Skin of body (tissue), 2 donors: ENCODE measurements around the gene AQP1. TPM values are rescaled to one million over a fixed set of nuclear protein-coding genes. Genes with fewer than 3 reads are reported as not detected.
A peak's percentile ranks its signal among the peaks of the same experiment; 100 is the strongest.

Experiments used
- DNase-seq: peaks from one replicate; lab custom pipeline; 2025; lab: John Stamatoyannopoulos, UW
- total RNA-seq: library from RNA; depleted of rRNA; stranded (reverse); fragments of >200 nt; gene quantifications from one replicate; pipeline ENCODE4 v1.2.3, GENCODE V29; 2014

The AQP1 gene
- total RNA-seq, 1 donor from 2014 or later: 56.5 TPM

DNA sequence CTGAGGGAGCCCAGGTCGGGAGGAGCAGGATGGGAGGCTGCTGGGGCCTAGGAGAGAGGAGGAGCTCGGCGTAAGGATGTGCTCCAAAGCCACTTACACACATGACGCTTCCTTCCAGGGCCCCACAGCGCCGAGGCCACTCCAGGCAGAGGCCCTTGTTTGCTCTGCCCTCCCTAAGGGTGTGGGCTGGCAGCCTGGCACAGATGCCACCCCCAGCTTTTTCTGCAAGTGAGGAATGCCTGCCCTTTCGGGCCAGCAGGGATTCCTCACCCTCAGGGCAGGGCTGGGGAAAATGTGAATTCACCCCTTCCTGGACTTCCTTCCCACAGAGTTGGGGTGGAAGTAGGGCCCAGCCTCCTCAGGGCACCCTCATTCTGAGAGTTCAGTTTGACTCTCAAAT, 5.6 kb upstream of the AQP1 start:
- no peak for DNase-seq

DNA sequence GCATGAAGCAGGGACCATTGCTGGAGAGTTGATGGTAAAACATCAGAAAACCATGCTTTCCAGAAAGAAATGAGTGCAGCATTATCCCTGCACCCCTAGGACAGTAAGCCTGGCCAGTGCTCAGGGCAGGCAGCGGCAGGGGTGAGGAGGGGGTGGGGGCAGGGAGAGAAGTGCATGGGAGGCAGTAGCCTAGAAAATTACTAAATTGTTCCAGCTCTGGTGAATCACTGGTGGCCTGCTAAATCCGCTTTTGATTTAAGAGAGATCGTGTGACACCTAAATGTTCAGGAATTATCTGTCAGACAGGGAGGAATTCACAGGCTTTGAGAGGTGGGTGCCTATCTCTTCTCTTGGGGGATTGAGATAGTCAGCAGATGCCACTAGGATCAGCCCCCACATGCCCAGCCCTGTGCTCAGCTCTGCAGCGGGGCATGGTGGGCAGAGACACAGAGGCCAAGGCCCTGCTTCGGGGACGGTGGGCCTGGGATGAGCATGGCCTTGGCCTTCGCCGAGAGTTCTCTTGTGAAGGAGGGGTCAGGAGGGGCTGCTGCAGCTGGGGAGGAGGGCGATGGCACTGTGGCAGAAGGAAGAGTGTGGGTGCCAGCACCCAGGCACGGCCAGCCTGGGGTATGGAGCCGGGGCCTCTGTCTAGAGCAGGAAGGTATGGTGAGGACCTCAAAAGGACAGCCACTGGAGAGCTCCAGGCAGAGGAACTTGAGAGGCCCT, 5.0 kb upstream of the AQP1 start:
- no peak for DNase-seq

DNA sequence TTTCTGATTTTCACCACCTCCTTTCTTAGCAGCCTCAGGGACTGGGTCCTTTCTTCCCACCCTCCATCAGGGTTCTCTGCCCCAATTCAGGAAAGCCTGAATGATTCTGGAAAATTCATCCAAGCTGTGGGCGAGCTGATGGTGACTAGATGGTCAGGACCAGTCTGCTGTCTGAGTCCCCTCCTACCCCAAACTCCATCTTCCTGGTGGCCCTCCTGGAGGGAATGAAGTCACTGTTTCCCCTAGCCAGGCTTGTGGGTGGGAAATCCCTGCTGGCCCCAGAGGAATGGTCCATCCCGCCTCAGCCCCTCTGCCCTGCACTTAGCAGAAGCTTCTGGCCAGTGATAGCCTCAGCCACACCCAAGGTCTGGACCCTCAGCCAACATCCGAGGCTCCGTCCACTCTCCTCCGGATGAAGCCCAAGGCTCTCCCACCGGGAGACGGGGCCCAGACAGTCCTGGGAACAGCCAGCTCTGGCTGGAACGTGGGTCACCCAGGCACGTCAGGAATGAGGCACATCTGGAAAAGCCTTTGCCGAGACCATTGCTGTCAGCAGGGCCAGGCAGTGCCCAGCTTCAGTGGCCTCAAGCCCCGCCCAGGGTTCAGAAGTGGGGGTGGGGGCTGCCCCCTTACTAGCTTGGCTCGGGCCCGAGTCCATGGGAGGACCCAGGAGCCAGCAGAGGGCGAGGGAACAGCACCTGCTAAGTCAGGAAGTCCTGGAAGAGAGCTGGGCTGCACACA, 4.0 kb upstream of the AQP1 start:
- DNase-seq: no peak

DNA sequence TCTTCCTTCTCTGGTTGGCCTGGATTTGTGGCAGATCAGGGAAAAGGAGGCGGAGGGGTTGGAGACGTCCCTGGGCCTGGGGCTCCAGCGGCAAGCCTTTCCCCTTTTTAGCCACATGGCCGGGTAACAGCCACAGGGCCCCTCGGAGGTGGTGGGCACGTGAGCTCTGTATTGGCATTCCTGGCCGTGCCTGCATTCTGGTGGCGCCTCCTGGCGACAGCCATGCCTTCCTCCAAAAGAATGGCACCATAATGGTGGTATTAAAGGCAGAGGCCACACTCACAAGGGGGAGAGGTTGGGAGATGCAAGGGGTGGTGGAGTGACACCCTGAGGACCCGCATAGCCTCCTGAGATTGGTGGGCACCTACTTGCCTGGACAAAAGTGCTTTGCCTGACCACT, 3.0 kb upstream of the AQP1 start:
- no peak for DNase-seq

DNA sequence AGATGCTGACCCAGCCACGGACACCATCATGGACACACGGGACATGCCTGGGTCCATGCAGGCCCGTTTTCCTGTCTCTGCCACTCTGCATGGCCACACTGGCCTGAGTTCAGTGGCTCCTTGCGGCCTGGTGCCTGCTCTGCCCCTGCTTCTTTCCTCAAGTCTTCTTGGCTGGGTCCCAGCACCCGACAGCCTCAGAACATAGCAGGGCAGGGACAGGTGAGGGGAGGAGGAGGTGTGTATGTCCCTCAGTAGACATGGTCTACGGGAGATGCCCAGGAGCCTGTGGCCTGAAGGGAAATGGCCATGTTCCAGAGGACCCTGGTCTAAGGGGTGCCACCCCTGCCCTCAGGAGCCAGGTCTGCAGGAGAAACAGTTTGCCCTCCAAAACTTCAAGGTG, 2.2 kb upstream of the AQP1 start:
- DNase-seq: no peak

DNA sequence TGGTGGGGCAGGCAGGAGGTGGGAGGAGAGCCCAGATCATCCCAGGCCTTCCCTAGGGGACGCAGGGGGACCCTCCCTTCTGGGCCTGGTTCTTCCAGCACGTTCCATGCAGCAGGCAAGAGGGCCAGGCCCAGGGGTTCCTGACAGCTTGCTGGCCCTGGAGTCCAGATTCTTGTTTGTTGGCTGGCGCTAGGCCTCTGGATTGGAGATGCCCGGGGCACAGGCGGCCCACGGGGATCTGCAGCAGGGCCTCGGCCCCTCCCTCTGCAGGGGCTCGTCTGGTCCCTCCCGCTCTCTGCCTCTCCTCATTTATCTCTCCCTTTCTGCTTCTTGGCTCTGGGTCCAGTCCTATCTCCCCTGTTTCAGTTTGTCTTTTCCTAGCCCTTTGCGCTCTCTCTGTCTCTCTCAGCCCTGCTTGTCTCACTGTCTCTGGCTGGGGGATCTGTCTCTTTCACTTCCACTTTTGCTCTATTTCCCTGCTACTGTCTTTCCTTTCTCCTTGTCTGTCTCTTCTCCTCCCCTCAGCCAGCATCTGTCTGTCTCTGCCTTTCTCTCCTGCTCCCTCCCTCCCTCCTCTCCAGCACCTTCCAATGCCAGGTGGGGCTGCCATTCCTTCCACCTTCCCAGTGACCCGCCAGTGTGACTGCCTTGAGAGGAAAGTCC, 1.1 kb upstream of the AQP1 start:
- no peak for DNase-seq

DNA sequence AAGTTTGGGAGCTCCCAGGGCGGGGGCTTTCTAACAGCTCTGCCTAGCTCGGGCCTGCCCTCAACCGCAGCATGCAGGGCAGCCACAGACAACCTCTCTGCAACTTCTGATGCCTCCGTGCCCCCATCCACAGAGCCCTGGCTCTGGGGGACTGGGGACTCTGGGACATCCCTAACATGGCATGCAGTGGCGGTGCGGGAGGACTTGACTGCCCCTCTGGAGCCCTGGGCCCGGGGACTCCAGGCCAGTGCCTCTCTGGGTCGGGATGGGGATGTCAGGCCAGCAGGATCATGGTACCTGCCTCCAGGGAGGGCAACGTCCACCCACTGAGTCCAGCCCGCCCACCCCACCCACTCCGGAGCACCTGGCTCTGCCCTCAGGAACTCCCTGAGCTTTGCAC, 520 bp upstream of the AQP1 start:
- no peak for DNase-seq

DNA sequence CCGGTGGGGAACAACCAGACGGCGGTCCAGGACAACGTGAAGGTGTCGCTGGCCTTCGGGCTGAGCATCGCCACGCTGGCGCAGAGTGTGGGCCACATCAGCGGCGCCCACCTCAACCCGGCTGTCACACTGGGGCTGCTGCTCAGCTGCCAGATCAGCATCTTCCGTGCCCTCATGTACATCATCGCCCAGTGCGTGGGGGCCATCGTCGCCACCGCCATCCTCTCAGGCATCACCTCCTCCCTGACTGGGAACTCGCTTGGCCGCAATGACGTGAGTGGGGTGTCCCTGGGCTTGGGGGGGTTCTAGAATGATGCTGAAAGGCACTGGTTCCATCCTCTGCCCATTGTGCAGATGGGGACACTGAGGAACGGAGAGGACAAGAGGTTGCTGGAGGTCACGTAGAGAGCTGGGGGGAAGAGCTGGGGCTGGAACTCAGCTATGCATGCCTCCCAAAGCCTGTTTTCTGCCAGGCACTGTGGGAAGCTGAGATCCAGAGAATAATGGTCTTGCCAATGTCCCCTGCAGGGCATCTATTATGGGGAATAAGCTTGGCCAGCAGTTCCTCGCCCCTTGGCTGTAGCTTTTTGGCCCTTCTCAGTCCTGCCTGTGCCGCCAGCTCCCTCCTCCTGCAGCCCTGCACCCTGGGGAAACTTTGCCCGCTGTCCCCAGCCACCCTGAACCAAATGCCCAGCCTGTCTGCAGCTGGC, 523 bp downstream of the AQP1 start:
- DNase-seq: no peak

DNA sequence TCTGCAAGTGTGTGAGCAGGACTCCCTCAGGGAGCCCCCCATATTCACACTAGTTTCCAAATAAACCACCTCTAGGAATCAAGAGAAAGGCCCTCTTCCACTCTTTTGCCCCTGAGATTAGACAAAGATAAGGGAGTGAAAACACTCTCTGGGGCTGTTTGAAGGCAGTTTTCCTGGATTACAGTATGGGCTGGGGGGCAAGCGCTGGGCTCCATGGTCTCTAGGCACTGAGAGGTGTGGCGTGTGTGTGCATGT, 1.0 kb downstream of the AQP1 start:
- DNase-seq: no peak

DNA sequence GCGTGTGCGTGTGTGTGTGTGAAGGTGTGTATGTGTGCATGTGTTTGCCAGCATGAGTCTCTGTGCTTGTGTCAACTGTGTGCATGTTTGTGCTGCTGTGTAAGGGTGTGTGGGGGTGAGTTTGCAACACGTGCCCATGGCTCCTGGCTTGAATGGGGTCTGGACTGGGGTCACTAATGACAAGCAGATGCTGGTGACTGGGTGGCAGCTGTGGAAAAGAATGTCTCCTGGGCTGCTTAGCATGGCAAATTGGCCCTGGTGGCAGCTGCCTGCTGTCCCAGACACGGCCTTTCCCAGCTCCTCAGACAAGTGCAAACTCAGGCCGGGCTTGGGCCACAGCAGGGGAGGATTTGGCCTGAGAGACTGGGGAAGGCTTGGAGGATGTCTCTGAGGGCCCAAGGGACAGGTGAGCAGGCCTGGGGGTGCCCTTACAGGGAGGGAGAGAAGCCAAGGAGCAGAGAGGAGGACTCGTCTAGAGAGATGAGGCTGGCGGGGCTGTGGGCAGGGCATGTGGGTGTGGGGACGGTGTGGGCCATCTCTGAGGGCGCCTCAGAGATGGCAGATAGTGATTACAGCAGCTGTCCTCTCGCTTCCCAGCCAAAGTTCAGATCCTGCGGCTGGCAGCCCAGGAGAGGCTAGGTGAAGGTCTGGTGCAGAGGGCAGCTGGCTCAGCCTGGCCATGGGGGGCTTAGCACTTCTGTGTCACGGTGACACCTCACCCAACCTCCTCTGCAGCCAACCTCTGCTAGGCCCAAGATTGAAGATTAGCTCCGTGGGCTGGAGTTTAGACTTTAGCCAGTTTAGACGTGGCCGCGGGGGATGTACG, 1.5 kb downstream of the AQP1 start:
- no peak for DNase-seq

DNA sequence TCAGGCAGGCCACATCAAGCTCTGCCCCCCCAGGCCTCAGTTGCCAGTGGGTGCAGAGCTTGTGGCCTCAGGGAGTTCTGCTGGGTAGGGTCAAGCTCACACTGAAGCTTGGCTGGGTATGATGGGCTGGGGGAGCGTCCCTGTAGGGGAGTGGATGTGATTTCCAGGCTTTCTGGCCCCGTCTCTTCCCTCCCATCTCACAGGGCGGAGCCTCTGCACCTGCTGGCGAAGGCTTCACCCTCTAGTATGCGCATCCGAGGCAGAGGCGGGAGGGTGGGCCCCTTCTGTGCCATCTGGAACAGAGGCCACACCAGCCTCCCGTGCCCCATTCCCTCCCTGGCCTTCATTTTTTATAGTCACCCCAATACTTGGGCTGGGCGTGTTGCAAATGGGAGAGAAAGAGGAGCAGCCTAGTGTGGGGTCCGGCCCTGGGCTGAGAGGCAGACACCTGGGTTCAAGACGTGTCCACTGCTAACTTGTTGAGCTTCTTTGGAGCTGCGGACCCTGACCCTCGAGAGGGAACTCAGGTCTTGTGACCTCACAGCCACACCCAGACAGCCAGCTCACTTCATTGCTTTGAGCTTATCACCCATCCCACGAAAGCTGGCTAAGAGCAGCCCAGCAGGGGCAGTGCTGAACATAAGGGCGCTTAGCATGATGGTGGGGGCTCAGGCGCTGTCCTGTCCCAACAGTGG, 2.3 kb downstream of the AQP1 start:
- DNase-seq: no peak

DNA sequence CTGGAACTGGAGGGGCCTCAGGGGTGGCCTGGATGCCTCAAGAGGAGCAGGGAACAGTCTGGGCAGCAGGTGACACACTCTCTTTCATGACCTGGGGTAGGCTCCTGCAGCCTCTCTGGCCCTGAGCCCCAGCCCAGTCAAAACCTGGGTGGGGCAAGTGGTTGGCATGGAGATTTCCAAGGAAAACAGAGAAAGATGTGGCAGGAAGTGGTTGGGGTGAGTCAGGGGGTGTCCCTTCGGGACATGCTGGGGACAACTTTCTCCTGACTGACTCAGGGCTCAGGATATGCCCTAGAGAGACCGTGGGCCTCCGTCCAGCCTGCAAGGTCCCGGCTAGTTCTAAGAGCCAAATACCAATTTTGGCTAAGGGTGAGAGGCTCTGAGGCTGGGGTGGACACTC, 2.9 kb downstream of the AQP1 start:
- no peak for DNase-seq

DNA sequence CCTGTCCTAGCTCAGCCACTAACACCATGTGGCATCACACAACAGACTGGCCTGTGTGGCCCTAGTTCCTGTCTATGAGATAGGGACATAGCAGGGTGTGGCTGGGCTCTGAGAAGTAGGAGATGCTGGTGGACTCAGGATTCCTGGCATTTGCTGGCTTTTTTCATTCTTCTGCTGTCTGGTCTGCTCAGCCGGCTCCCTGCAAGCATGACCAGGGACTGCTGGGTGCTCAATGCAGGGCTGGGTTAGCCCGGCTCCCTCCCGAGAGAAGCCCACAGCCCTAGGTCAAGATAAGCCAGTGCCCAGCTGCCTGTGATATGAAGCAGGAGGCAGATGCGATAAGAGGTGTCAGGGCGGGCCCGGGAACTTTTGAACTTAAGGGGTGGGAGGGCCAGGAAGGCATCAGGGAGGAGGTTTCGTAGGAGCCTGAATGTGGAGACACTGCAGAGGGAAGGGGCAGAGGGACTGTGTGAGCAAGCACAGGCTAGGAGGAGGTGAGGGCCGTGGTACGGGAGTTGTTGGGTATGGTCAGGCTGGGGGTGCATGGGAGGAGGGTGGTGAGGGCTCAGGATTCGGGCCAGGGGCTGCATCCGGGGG, 3.5 kb downstream of the AQP1 start:
- no peak for DNase-seq

DNA sequence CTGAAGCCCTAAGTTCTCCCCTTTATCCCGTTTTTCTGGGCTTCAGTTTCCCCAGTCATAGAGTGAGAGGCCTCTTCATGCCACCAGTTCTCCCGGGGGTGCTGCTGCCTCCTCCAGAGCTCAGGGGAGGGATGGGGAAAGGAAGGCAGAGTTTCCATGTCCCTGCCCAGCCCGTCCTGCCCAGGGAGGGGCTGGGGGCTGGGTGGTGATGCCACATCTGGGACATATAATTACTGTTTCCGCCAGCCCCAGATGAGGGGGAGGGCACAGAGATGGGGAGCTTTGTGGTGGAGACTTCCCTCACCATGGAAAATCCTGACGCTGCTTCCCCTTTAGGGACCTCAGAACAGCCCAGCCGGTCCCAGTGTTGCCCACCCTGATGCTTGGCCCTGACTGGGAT, 4.1 kb downstream of the AQP1 start:
- DNase-seq: no peak

DNA sequence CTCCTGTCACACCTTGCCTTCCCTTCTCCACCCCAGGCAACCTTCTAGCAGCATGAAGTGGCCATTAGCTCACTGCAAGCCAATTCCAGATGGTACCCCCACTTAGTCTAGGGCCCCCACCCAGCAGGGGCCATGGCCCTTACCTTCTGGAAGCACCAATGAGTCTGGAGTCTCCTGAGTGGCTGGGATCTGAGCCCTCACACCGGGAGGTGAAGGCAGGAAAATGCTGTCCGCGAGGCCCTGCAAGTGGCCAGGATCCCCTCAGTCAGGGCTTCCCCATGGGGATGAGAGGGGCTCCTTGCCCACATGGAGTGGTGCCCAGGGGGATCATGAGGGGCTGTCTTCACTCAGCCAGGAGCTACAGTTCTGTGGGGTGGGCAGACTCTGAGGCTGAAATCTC, 4.6 kb downstream of the AQP1 start:
- DNase-seq: no peak

DNA sequence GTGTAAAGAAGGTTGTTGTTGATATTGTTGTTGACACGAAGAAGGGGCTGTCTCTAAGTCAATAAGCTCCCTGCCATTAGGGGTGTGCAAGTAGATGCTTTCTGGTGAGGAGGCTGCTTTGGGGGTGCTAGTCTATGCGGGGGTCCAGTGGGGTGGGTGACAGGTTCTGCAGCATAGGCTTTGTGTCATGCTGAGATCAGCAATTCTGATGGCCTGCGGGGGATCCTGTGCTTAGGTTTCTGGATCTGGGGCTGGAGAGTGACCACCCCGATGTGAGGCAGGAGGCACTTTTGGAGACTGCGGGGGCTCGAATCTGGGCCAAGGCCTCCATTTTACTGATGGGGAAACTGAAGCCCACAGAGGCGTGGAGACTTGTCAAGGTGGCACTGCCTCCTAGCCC, 5.1 kb downstream of the AQP1 start:
- DNase-seq: no peak

DNA sequence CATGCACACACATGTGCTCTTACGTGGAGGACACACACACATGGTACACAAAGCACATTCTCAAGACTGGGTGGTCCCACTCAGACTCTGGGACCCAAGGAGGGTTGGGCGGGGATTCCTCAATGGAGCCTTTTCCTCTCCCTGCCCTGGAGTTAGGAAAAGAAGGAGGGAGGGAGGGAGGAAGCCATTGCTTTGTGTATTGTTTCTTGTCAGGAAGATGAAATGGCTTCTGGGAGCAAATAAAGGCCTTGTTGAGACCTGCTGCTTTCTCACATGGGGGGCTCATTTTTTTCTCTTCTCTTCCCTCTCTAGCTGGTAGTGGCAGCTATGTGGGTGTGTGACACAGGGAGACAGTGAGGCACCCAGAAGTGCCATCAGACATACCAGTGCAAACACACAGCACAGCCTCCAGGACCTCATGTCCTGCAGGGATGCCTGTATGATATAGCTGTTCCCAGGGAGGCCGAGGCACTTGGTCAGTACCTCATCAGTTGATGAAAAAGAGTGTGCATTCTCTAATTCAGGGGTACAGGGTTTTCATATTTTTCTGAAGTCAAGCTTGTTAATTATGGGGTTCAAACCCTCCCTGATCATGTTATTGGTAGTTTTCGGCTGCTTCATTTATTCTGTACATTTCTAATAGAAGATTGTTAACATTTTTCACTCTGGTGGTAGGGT, 5.7 kb downstream of the AQP1 start:
- DNase-seq: peak; percentile 33

DNA sequence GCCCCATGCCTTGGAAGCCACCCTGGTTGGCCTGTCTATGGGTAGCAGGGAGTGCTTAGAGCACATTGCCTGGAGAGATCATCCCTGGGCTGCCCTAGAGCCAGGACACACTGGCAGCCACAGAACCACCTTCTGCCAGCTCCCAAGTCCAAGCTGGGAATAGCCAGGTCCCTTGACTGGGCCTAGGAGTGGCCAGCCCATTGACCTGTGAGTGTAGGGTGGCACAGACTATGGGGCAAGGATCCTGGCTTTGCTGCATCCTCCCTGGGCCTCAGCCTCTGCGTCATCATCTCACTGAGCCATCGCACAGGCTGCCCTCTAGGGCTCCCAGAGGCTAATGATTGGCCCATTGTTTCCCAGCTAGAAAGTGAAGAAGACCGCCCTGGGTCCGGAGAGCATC, 7.0 kb downstream of the AQP1 start:
- no peak for DNase-seq

DNA sequence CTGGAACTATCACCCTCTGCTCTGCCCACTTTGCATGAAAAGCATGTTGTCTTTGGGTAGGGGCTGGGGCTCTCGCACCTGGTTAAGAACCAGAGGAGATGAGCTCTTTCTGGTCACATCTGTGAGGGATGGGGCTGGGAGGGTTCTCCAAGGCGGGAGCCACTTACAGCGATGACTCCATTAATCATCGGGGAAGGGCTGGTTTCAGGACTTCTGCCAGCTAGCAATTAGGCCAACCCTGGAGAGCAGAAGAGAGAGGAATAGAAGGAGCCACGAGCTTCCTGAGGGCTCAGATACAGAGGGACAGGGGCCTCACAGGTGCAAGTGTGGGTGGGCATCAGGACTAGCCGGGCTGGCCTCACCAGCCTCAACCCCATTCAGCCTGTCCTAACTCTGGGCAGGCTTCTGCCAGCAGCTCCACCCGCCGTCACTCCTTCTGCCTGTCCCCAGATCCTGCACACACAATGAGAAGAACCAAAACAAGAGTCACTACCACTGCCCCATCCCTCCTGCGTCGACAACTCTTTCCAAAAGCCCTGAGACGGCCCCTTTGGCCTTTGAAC, 8.4 kb downstream of the AQP1 start:
- no peak for DNase-seq
